GM12892 (cell line): ENCODE measurements around the gene CD247.

Source experiments
- DNase-seq: peaks from one replicate; pipeline ENCODE4 v3.0.0; 2011; ENCODE audit not compliant: insufficient read length
- FAIRE-seq: peaks from 2 replicates; lab custom pipeline; 2011; peaks lifted over from hg19 to GRCh38; lab: Jason Lieb, UNC
- POLR2A ChIP-seq: IDR thresholded peaks from 2 replicates; pipeline ENCODE4 v1.6.1; 2011; ENCODE audit warnings: low read depth, low read length, control low read depth
- POLR2AphosphoS5 ChIP-seq: IDR thresholded peaks from 2 replicates; pipeline ENCODE4 v1.6.1; 2011; ENCODE audit warnings: low read depth, low read length, control low read depth
- TAF1 ChIP-seq: IDR thresholded peaks from 2 replicates; pipeline ENCODE4 v1.6.1; 2011; ENCODE audit warnings: low read depth, mild to moderate bottlenecking, control low read depth, low read length, borderline replicate concordance

CD247 gene

GRCh38 chr1:167507719-167508118 lies 10.6 kb downstream of the CD247 start:
- DNase-seq: no peak
- TF ChIP-seq POLR2A (no peak), TAF1 (no peak), POLR2AphosphoS5 (no peak)
- FAIRE-seq: no peak

GRCh38 chr1:167504467-167504827 lies 13.9 kb downstream of the CD247 start:
- DNase-seq (no peak), FAIRE-seq (no peak)
- TF ChIP-seq TAF1 (no peak), POLR2AphosphoS5 (no peak), POLR2A (no peak)

- TF ChIP-seq TAF1: no peak
- DNase-seq (no peak), FAIRE-seq (no peak)
Observed at GRCh38 chr1:167503626-167504466, 14.5 kb downstream of the CD247 start.

- DNase-seq (no peak), FAIRE-seq (no peak)
- TF ChIP-seq POLR2AphosphoS5 (no peak), POLR2A (no peak), TAF1 (no peak)
Observed at GRCh38 chr1:167502719-167503462, 15.4 kb downstream of the CD247 start.

GRCh38 chr1:167502192-167502551 lies 16.2 kb downstream of the CD247 start:
- TF ChIP-seq POLR2A: no peak
- TF ChIP-seq TAF1: no peak
- TF ChIP-seq POLR2AphosphoS5: no peak
- no peak for FAIRE-seq
- DNase-seq: no peak

- FAIRE-seq (no peak), DNase-seq (no peak)
- TF ChIP-seq POLR2A: no peak
Observed at GRCh38 chr1:167501515-167502191, 16.7 kb downstream of the CD247 start.

- DNase-seq (no peak), FAIRE-seq (peak; percentile 57)
- no peak for TF ChIP-seq POLR2AphosphoS5
- no peak for TF ChIP-seq TAF1
- no peak for TF ChIP-seq POLR2A
Observed at GRCh38 chr1:167500283-167500860, 18.0 kb downstream of the CD247 start.

- DNase-seq: peak; percentile 54
- FAIRE-seq: peak; percentile 97
- TF ChIP-seq TAF1 (no peak), POLR2A (no peak), POLR2AphosphoS5 (no peak)
Observed at GRCh38 chr1:167499664-167500101, 18.6 kb downstream of the CD247 start.

GRCh38 chr1:167499106-167499505 lies 19.2 kb downstream of the CD247 start:
- FAIRE-seq (no peak), DNase-seq (no peak)
- TF ChIP-seq POLR2A: no peak

- FAIRE-seq (no peak), DNase-seq (no peak)
- no peak for TF ChIP-seq POLR2A
- TF ChIP-seq POLR2AphosphoS5: no peak
- no peak for TF ChIP-seq TAF1
Observed at GRCh38 chr1:167496797-167497619, 21.3 kb downstream of the CD247 start.

- DNase-seq (no peak), FAIRE-seq (no peak)
- no peak for TF ChIP-seq POLR2AphosphoS5
- no peak for TF ChIP-seq TAF1
- TF ChIP-seq POLR2A: no peak
Observed at GRCh38 chr1:167493372-167493771, 25.0 kb downstream of the CD247 start.
